Upper lobe of right lung (tissue), 1 donor: ENCODE measurements around the gene MAPK8IP1. TPM values are rescaled to one million over a fixed set of nuclear protein-coding genes. Genes with fewer than 3 reads are reported as not detected.

Source experiments
- ATAC-seq: fragments of 200-7000 bp; cut with Tn5 transposase; one replicate; pipeline ENCODE4 v1.9.1; 2020; ENCODE audit warnings: mild to moderate bottlenecking, moderate library complexity
- DNase-seq: peaks from one replicate; pipeline ENCODE4 v3.0.0-alpha.2; 2020
- H3K27ac ChIP-seq: fragments of 200-600 bp; one replicate; pipeline ENCODE4 v1.8.0; 2022
- H3K27me3 ChIP-seq: fragments of 200-600 bp; one replicate; pipeline ENCODE4 v1.8.0; 2022; ENCODE audit warnings: mild to moderate bottlenecking
- H3K36me3 ChIP-seq: fragments of 200-600 bp; one replicate; pipeline ENCODE4 v1.8.0; 2022
- H3K4me1 ChIP-seq: fragments of 200-600 bp; one replicate; pipeline ENCODE4 v1.8.0; 2022
- H3K4me3 ChIP-seq: fragments of 200-600 bp; one replicate; pipeline ENCODE4 v1.8.0; 2022; ENCODE audit warnings: mild to moderate bottlenecking
- H3K9me3 ChIP-seq: fragments of 200-600 bp; one replicate; pipeline ENCODE4 v1.8.0; 2022
- intact Hi-C: fragments of 100-400 bp; cut with DNase I; formaldehyde crosslinking; loops from one replicate; pipeline ENCODE4 v1.11.0; 2022
- total RNA-seq: library from RNA; stranded (reverse); fragmentation: NEBNext Ultra II Directional; extraction: Animal tissue kit (Norgen Biotek cat#: 25700); gene quantifications from one replicate; pipeline ENCODE4 v1.2.1, GENCODE V29; 2021
- TF ChIP-seq, protein P1 (sequence below): fragments of 200-600 bp; IDR thresholded peaks from one replicate; pipeline ENCODE4 v1.8.0; 2022; ENCODE audit warnings: antibody characterized with exemption
- donor health status: DM: no; HTN: yes; CAD: no; lungs with severe emphysema.

Gene MAPK8IP1
- total RNA-seq, 1 donor from 2014 or later: 6.4 TPM

DNA sequence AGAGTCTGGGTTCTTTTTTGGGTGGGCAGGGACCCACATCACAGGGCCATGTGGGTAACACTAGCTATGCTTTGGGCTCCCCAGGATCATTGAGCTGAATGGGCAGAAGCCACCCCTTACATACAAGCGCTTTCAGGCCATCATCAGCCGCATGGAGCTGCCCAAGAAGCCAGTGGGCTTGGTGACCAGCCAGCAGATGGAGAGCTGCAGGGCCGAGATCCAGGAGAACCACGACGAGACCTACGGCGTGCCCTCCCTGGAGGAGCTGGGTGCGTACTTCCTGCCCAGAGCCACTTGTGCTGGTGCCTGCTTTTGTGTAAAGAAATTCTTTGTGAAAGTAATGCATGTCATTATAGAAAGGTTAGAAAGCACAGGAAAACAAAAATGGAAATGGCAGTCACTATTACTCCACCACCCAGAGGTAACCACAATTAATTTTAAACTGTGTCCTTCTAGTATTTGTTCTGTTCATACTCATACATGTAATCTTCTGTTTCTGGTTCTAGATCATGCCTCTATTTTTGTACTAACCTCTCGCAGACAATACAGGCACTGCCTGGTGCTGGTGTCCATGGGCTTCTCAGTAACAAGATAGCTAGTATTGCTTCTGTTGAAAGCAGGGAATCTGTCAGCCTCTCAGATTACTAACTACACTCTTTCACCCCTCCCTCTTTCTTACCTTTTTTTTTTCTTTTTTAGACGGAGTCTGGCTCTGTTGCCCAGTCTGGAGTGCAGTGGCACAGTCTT lies 24.5 kb upstream of the MAPK8IP1 start:
- Histone ChIP-seq H3K27me3 (no peaks in the 10 kb centered on the region), H3K27ac (peak overlapping the region; percentile 82), H3K36me3 (peaks cover 83% of the 10 kb centered on the region), H3K4me1 (peaks cover 48% of the 10 kb centered on the region), H3K4me3 (no peak overlapping the region), H3K9me3 (no peaks in the 10 kb centered on the region)
- intact Hi-C loops: no loop called here
- DNase-seq: no peak
- no peak for ATAC-seq
- TF ChIP-seq, protein P1, sequence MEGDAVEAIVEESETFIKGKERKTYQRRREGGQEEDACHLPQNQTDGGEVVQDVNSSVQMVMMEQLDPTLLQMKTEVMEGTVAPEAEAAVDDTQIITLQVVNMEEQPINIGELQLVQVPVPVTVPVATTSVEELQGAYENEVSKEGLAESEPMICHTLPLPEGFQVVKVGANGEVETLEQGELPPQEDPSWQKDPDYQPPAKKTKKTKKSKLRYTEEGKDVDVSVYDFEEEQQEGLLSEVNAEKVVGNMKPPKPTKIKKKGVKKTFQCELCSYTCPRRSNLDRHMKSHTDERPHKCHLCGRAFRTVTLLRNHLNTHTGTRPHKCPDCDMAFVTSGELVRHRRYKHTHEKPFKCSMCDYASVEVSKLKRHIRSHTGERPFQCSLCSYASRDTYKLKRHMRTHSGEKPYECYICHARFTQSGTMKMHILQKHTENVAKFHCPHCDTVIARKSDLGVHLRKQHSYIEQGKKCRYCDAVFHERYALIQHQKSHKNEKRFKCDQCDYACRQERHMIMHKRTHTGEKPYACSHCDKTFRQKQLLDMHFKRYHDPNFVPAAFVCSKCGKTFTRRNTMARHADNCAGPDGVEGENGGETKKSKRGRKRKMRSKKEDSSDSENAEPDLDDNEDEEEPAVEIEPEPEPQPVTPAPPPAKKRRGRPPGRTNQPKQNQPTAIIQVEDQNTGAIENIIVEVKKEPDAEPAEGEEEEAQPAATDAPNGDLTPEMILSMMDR: no peak

DNA sequence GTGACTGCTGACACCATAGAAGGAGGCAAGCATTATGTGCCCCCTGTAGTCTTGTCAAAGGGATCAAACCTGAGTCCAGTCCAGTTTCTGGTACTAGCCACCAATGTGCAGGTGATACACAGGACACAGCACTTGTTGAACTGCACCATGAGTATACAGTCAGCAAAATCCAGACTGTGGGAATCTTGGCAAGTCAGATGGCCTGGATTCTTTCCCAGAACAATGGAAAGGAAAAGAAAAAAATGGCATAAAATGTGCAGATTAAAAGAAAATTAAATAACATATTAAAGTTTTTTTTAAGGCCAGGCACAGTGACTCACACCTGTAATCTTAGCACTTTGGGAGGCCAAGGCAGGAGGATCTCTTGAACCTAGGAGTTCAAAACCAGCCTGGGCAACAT lies 21.4 kb upstream of the MAPK8IP1 start:
- peaks cover 94% of the 10 kb centered on the region for H3K36me3 ChIP-seq
- no peaks in the 10 kb centered on the region for H3K9me3 ChIP-seq
- TF ChIP-seq, protein P1: no peak
- no peaks in the 10 kb centered on the region for H3K27me3 ChIP-seq
- H3K4me3 ChIP-seq: no peak overlapping the region
- no peak for ATAC-seq
- intact Hi-C loops: no loop called here
- peaks cover 18% of the 10 kb centered on the region for H3K4me1 ChIP-seq
- no peak overlapping the region for H3K27ac ChIP-seq
- DNase-seq: no peak

DNA sequence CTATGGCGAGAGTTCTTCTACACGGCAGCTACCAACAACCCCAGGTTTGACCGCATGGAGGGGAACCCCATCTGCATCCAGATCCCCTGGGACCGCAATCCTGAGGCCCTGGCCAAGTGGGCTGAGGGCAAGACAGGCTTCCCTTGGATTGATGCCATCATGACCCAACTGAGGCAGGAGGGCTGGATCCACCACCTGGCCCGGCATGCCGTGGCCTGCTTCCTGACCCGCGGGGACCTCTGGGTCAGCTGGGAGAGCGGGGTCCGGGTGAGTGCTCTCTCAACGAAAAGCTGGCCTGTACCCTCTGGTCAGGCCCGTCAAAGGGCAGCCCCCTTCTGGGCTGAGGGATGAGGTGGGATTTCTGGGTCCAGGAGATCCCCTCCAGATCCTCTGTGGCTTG lies 15.9 kb upstream of the MAPK8IP1 start:
- TF ChIP-seq, protein P1: no peak
- H3K27me3 ChIP-seq: no peaks in the 10 kb centered on the region
- no peak overlapping the region for H3K4me3 ChIP-seq
- ATAC-seq: no peak
- H3K4me1 ChIP-seq: no peaks in the 10 kb centered on the region
- intact Hi-C loops: no loop called here
- H3K36me3 ChIP-seq: peaks cover 100% of the 10 kb centered on the region
- DNase-seq: no peak
- H3K27ac ChIP-seq: no peak overlapping the region
- H3K9me3 ChIP-seq: no peaks in the 10 kb centered on the region

DNA sequence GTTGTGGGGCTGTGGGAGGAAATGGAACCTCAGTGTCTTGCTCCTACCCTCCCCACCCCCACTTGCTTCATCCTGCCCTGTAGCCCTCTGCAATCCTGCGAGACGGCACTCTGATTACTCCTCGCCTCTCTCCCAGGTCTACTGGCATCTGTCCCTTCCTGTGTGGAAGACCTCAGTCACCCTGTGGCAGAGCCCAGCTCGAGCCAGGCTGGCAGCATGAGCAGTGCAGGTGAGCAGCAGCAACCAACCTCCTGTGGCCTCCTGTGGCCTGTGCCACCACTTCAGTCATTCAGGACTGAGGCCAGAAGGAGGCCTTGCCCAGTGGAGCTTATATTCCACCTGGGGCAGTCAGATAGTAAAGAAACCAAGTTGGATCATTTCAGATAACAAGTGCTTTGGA lies 14.7 kb upstream of the MAPK8IP1 start:
- no peak for ATAC-seq

DNA sequence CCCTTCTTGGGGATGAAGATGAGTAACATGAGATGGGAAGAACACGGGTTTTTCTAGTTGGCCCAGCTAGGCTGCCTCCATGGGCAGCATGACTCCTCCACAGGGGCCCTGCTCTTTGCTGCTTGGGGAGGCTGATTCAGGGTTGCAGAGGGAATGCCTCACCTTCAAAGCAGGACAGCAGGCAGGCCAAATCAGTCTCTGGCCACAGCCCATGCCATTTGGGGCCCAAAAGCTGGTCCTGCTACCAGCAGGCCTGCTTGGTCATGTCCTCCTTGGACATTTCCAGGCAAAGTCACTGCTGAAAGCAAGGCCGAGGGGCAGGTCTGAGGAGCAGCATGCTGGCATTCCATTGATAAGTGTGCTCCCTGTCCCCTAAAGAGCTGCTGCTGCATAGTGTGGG lies 13.8 kb upstream of the MAPK8IP1 start:
- intact Hi-C loops: no loop called here

More for the DNA sequence above, 14.7 kb upstream of the MAPK8IP1 start:
- no peaks in the 10 kb centered on the region for H3K9me3 ChIP-seq
- peaks cover 100% of the 10 kb centered on the region for H3K36me3 ChIP-seq
- DNase-seq: peak; percentile 36
- TF ChIP-seq, protein P1: no peak
- H3K27me3 ChIP-seq: no peaks in the 10 kb centered on the region
- no peak overlapping the region for H3K4me3 ChIP-seq
- H3K27ac ChIP-seq: no peak overlapping the region
- intact Hi-C loops: no loop called here
- H3K4me1 ChIP-seq: no peaks in the 10 kb centered on the region

More for the DNA sequence above, 13.8 kb upstream of the MAPK8IP1 start:
- ATAC-seq (no peak), DNase-seq (peak; percentile 31)
- Histone ChIP-seq H3K4me1 (no peaks in the 10 kb centered on the region), H3K4me3 (no peak overlapping the region), H3K9me3 (no peaks in the 10 kb centered on the region), H3K27me3 (no peaks in the 10 kb centered on the region), H3K36me3 (peaks cover 100% of the 10 kb centered on the region), H3K27ac (no peak overlapping the region)
- TF ChIP-seq, protein P1: no peak
